NK-92 (cell line): ENCODE data around the gene DIRAS3.
"Not testable (repeated sequence)": the region's sequence is repeated elsewhere in the genome, so short reads cannot be mapped to it uniquely, and the experiment has no call there.

Experiments
- DNase-seq: peaks from one replicate; lab custom pipeline; 2025; ENCODE audit not compliant: unreplicated experiment; lab: John Stamatoyannopoulos, UW

Gene DIRAS3, protein sequence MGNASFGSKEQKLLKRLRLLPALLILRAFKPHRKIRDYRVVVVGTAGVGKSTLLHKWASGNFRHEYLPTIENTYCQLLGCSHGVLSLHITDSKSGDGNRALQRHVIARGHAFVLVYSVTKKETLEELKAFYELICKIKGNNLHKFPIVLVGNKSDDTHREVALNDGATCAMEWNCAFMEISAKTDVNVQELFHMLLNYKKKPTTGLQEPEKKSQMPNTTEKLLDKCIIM

DNA sequence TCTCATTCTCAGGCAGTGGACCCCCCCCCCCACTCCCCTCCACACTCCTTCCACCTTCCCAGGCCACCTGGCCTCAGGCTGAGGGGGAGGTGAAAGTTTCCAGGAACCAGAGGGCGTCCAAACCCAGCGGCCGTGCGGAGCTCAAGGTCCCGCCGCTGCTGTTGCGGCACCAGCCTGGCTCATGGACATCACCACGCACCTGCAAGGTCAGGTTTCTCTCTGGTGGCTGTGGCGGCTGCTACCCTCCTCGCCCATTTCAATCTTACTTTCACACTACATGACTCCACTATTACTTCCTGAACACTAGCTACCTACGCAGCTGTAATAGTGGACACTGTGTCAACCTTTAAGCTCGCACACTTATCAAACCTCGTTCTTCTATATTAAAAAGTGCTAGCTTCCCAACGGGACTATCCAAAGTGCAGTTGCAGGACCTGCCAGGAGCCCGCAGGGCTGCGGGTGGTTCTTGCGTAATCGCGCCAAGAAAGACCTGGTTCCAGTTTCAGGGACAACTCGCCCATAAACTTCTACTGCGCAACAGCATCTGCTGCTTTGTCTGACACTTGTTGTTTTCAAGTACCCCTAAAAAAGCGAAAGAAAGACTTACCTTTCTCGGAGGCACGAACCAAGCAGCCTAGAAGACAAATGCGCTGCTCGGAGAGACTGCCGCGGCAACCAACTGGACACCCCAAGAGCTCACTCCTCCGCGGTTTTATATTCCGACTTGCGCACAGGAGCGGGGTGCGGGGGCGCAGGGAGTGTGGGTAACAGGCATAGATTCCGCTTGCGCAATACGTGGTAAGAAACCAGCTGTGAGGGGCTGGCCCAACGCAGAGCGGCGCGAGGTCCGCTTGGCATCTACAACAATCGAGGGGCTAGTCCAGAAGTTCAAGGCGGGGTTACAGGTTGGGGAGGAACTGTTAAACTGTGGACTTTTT is at the start of gene DIRAS3:
Gene DIRAS3, minus strand, starts transcription at position 687 of the 938 bp plus-strand sequence. CDS start 3,330 bp downstream, outside the sequence.
- DNase-seq = no peak

DNA sequence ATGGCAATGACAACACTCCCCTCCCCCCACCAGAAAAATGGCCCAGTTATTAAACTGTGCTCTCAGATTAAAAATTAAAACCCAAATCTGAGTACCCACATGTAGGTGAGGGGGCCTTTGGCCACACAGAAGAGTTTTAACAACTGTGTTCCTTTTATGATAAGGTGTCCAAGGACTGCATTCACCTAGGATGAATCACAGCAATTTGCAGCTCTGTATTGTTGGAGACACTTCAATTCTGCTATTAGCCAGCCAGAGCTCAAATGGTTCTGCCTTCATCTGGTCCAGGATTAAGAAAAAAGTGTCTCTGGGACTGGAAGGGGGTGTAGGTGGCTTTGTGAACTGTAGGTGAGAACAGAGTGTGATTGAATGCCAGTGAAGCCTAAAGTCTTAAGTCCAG is 43.3 kb upstream of the DIRAS3 start:
- DNase-seq = no peak

DNA sequence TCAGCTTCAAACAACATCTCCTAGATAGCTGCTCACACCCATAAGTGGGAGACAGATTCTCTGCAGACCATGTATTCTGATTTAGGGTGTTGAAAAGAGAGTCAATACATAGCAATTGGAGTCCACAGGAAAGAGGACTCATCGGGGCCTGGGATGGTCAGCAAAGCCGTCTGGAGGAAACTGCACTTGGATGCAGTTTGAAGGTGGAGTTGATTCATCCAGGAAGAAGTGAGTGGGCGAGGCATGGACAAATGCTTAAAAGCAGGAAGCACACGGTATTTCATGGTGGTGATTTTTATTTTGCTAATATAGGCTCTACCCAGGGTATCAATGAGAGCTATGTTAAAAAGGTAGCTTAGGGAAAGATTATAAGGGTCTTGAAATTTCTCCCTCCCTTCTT is 36.8 kb upstream of the DIRAS3 start:
- DNase-seq = no peak

DNA sequence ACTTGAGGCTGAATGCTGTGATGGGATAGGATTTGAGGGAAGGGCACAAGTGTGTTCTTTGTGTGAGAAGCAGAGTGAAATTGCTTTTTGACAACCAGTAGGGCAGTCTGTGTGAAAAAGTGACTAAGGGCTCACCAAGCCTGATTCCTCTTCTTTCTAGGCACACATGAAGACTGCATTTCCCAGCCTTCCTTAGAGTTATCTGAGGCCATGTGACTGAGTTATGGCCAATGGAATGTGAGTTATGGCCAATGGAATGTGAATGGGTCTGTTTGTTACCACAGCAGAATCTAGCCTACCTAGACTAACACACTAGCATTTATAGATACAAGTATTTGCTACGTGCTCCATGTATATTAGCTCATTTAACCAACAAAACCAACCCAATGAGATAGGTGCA is 35.3 kb upstream of the DIRAS3 start:
- DNase-seq = no peak

DNA sequence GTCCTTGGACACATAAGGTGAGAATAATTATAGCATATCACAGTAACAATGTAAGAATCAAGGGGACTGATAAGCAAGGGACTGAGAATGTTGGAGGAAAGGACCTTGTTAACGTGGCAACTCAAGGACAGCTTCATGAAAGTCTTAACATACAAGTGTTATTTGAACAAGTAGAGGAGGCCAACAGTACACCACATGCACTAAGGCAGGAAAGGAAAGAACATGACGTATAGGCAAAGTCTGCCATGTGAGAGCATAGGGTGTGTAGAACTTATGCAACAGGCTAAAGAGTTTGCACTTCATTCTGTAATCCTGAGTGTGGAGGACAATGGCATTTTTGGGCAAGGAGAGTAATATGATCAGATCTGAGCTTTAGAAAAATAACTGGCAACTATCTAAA is 33.3 kb upstream of the DIRAS3 start:
- DNase-seq = no peak

DNA sequence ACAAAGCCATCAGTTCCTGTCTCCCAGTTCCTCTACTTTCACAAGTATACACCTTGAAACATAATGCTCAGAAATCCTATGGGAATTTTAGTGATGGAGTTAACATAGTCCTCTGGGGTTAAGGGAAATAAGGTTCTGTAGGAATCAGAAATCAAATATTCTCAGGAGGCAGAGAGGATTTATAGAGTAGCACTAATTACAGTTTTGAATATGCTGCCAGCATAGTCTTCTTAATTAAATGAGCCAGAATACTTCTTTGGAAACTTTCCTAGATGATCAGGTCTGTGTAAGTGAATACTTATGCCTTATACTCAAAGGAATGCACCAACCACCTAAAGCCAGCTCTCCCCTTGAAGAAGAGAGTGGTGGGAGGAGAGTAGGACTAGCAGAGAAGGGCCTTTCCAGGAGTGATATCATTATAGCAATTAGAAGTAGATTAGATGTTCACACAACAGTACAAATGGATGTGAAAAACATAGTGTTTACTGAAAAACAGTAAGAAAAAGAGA is 31.4 kb upstream of the DIRAS3 start:
- DNase-seq = no peak

DNA sequence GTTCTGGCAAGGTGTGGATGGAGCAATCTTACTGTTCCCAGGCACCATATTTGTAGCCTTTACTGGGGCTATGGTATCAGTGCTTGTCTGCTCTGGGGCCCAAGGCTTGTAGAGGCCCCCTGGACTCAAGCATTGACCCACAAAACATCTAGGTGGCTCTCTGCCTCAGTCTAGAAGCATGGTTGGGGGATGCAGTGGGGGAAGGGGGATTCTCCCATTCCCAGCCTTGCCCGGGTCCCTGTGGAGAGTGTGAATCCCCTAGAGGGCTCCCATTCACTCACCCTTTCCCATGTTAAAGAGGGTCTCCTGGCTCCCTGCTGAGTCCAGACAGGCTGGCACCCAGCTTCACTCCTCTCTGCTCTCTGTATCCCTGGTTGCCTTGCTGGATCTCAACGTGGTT is 28.2 kb upstream of the DIRAS3 start:
- DNase-seq = no peak

DNA sequence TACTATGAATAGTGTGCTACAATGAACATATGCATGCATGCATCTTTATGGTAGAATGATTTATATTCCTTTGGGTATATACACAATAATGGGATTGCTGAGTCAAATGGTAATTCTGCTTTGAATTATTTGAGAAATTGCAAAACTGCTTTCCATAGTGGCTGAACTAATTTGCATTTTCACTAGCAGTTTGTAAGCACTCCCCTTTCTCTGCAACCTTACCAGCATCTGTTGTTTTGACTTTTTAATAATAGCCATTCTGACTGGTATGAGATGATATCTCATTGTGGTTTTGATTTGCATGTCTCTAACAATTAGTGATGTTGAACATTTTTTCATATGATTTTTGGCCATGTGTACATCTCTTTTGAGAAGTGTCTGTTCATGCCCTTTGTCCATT is 24.0 kb upstream of the DIRAS3 start:
- DNase-seq = no peak

DNA sequence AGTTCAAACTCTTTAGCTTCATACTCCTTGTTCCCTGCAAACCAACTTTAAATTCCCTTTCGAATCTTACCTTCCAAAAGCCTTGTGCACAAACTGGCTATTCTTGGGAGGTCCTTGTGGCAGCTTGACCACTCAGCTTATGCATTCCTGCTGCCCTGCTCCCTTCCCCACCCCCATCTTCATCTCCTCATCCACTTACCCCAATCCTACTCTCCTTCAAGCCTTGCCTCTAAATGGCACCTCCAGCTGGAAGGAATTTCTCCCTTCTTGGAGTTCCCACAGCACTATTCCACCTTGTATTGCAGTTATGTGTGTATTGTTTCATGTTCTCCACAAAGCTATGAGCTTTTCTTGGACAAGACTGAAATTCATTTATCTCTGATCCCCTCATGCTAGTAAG is 15.3 kb upstream of the DIRAS3 start:
- no peak for DNase-seq

DNA sequence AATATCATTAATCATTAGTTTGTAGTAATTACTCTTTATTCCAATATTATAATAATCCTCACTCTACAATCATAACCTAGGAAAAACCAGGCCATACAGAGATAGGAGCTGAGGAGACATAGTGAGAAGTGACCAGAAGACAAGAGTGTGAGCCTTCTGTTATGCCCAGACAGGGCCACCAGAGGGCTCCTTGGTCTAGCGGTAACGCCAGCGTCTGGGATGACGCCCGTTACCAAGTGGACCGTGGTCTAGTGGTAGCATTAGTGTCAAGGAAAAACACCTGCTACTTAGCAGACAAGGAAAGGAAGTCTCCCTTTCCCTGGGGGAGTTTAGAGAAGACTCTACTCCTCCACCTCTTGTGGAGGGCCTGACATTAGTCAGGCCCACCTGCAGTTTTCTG is 7.6 kb upstream of the DIRAS3 start:
- DNase-seq = not testable (repeated sequence)

DNA sequence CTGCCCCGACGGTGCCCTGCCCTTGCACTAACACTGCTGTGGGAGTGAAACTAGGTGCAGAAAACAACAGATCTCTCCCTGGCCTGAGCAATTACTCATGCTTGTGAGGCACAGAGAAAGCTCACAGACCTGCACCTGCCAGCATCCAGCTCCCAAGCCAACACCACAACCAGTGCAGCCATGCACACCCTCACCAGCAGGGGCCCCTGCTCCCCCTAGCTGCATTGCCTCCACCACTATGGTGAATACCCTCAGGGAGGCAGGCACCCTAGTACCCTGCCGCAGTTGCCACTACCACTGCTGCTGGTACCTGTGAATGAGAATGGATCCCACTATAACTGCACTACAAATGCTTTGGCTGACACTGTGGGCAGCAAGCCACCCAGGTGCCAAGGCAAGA is 7.1 kb upstream of the DIRAS3 start:
- no peak for DNase-seq

DNA sequence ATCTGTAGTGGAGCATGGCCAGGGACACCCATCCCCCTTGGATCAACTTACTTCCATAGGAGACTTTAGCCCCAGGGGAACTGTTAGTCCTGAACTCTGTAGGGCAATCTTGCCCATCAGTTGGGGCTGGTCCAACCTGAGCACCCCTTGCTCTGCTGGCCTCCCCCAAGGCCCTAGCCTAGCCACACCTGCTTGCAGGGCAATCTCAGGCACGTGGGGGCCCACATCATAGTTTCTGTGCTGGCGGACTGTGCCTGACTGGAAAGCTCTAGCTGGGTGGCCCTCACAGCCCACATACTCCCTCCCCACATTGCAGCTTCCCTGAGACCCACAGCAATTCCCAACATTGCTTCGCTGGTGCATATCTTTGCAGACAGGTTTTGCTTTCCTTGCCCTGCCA is 6.6 kb upstream of the DIRAS3 start:
- DNase-seq = no peak

DNA sequence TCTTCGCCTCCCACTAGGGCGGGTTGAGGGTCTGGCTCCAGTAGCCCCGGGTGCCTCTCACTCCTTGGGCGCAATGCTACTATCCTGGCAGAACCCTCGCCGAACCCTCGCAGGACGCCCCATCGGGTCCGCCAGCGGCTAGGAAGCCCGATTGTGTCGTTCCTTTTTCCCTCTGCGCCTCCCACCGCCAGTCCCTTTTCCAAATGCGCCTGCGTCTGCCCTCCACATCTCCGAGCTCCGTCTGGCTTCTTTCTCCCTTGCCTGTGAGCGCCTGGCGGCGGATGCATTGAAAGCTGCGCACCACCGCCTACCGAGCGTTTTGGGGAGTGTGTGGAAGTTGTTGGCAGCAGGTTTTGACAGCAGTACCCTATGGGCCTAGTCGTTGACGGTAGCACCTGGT is 1.0 kb upstream of the DIRAS3 start:
- DNase-seq = no peak

DNA sequence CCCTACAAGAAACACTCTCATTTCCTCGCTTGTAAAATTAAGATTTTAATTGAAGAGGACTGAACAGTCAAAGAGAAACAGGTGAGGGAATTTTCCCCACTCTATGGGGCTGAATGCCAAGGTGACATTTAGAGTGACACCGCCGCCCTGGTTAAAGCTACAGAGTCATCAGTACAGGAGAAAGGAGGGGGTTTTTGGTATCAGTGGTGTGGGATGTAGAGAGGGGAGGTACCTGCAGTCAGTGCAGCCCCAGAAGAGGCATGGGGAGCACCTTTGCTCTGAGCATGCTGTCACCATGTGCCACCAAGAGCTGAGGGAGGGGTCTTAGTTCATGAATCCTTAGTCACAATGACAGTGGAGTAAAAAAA is 2.8 kb downstream of the DIRAS3 start:
- DNase-seq = no peak

DNA sequence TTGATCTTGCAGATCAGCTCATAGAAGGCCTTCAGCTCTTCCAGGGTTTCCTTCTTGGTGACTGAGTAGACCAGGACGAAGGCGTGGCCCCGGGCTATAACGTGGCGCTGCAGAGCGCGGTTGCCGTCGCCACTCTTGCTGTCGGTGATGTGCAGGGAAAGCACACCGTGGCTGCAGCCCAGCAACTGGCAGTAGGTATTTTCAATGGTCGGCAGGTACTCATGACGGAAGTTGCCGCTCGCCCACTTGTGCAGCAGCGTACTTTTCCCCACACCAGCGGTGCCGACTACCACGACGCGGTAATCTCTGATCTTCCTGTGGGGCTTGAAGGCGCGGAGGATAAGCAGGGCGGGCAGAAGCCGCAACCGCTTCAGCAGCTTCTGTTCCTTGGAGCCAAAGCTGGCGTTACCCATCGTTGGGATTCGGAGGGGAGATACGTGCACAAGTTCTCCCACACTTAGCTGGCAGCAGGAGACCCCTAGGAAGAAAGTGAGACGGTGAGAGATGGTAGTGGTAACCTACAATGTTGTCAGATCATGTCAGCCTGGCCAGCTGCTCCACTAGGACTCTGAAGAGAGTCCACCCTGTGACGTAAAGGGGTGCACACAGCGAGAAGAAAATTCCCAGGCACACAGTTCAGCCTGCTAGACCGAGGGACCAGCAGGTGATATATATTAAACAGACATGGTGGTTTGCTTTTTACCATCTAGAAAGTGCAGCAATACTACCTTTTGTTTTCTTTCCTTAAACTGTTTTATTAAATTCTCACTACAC is 3.4 kb downstream of the DIRAS3 start:
- DNase-seq = no peak

DNA sequence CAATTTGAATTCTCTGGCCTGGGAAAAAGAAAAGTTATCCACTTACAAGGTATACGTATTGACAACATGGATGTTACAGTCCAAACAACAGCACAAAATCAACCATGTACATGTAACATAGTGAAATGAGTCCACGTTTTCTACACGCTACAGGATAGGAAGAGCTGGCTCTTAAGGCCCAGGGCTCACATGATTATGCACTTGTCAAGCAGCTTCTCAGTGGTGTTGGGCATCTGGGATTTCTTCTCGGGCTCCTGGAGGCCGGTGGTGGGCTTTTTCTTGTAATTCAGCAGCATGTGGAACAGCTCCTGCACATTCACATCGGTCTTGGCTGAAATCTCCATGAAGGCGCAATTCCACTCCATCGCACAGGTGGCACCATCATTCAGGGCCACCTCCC is 4.0 kb downstream of the DIRAS3 start:
- no peak for DNase-seq

DNA sequence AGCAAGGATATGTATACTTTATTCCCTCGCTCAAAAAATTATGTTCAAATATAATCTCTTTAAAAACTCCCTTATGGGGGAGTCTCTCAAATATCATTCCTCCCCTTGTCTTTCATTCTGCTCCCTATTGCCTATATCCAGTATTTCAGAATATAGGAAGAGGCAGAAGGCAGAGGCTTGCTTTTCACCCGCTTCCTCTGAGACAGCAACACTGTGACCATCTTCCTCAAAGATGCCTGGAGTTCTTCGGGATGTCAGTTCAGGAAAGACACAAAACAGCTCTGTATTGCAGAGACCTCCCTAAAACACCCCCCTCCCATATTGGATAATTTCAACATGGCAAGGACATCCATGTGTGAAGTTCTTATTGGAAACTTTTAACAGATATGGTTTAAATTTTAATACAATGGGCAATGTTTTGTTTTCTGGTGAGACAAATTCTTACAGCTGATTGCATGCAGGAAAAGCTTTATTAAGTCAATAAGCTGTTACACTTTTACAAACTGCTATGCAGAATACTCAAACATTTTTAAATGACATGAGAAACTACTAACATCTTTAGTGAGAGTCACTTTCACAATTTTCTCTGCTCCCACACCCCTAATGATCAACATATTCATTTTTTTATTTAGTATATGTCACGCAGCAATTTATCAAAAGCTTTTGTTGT is 4.8 kb downstream of the DIRAS3 start:
- no peak for DNase-seq

DNA sequence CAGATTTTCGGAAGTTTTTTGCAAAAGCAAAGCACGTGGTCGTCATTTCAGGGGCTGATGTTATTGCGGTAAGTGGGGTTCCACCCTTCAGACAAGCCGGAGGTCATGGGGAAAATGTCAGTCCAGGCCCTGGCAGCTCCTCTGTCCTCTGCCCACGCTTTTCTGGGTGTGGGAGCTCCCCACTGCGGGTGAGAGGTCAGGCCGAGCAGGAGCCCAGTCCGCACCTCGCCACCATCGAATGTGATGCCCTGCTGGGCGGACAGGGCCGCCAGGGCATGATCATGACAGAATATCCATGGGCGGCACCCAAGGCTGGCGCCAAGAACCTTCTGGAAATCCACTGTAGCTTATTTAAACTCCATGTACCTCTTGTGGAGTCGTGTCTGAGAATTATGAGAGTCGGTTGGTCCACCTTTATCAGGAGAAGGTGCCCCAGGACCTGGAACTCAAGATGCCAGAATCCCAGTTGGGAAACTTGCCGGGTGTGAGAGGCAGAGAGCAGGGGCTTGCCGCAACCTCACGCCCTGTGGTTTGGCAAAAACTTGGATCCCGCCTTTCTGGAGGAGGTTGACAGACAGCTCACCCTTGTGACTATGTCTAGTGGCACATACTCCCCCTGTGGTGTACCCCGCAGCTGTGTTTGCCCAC is 6.9 kb downstream of the DIRAS3 start:
- DNase-seq = no peak

DNA sequence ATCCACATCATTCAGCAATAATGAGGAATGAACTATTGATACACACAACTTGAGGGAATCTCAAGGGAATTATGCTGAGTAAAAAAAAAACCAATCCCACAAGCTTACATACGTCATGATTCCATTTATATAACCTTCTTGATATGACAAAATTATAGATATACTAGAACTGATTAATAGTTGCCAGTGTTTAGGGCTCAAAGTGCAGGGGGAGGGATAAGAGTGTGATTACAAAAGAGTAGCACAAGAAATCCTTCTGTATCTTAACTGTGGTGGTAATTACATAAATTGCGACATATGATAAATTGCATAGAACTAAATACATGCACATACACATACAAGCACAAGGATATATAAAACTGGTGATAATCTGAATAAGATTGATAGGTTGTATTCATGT is 13.5 kb downstream of the DIRAS3 start:
- DNase-seq = no peak

DNA sequence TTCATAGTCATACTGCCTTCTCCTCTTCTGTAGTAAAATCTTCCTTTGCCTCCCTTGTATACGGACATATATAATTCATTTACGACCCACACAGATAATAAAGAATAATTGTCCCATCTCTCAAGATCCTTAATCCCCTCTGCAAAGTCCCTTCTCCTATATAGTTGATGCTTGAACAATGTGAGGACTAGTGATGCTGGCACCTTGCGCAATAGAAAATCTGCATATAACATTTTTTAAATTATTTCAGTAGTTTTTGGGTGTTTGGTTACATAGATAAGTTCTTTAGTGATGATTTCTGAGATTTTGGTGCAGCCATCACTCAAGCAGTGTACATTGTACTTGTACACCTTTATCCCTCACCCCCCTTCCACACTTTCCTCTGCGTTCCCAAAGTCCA is 21.0 kb downstream of the DIRAS3 start:
- no peak for DNase-seq

DNA sequence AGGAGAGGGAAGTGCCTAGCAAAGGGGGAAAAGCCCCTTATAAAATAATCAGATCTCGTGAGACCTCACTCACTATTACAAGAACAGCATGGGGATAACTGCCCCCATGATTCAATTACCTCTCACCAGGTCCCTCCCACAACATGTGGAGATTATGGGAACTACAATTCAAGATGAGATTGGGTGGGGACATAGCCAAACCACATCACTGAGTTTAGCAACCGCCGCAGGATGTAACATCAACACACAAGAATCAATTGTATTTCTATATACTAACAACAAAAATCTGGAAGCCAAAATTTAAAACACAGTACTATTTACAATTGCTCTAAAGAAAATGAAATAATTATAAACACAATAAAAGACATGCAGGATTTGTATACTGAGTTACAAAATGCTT is 21.9 kb downstream of the DIRAS3 start:
- no peak for DNase-seq
